ENCODE data around the gene OR2T8. TPM values are rescaled to one million over a fixed set of nuclear protein-coding genes. Genes with fewer than 3 reads are reported as not detected.

OR2T8 gene, protein sequence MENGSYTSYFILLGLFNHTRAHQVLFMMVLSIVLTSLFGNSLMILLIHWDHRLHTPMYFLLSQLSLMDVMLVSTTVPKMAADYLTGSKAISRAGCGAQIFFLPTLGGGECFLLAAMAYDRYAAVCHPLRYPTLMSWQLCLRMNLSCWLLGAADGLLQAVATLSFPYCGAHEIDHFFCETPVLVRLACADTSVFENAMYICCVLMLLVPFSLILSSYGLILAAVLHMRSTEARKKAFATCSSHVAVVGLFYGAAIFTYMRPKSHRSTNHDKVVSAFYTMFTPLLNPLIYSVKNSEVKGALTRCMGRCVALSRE
- not detected for polyA plus RNA-seq (ENCODE audit: insufficient read depth in 1 of 5, insufficient read length in 5 of 5, low replicate concordance in 1 of 5)
- long read RNA-seq, donor 1, result 0 reads
- long read RNA-seq, donor 2, result 0 reads
- long read RNA-seq, donor 3, result 0 reads
- long read RNA-seq, donor 4, result 0 reads
- long read RNA-seq, donor 5, result 0 reads
- long read RNA-seq, donor 6, result 0 reads
- long read RNA-seq, donor 7, result 0 reads
- long read RNA-seq, donor 8, result 0 reads

DNA sequence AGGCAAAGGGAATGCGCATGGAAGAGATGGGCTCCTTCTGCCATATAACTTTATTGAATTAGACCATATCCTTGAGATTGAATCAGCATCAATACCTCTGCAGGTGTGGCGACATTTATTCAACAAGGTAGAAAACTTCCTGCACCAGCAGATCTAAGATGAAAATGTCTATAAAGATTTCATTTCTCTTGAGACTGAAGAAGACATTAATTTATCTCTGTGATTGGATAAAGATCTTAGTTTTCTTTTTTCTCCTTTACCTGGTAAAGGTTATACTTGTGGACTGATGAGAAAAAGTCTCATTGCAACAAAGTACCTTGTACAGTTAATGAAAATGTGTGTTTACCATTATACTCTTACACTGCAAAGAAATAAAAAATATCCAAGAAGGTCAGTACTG, at the start of gene OR2T8:
OR2T8 (plus strand) TSS at position 301 of the 400 bp plus-strand sequence. CDS start 766 bp downstream, outside the sequence.
- no peak for DNase-seq

DNA sequence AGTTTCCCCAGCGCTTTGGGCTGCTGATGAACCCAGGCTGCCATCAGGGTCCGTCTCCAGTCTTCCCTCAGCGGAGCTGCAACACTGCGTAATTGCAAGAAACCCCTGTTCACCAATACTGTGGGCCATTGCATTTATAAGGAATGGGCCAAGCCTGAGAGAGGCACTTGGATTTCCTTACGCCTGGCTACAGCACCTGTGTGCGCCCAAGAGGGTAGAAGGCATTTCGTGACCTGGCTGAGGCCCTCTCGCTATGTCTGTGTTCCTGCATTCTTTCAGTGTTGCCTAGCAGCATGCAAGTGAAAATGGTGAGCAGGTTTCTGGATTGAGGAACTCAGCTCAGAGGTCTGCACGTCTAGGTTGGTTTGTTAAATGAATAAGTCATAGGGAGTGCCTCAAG, 36.7 kb upstream of the OR2T8 start:
- no peak for DNase-seq

DNA sequence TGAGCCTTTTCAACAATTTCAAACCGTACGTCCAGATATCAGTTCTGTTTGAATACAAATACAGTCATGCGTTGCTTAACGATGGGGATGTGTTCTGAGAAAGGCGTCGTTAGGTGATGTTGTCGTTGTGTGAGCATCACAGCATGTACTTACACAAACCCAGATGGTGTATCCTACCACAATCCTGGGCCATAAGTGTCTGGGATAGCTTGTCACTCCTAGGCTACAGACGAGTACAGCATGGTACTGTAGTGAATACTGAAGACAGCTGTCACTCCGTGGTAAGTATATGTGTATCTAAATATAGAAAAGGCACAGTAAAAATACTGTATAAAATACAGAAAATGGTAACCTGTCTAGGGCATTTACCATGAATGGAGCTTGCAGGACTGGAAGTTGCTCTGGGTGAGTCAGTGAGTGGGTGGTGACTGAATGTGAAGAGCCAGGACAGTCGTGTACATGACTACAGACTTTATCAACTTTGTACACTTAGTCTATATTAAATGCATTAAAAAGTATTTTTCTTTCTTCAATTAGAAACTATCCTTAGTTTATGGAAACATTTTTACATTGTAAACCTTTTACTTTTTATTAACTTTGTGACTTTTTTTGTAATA, 35.1 kb upstream of the OR2T8 start:
- no peak for DNase-seq

DNA sequence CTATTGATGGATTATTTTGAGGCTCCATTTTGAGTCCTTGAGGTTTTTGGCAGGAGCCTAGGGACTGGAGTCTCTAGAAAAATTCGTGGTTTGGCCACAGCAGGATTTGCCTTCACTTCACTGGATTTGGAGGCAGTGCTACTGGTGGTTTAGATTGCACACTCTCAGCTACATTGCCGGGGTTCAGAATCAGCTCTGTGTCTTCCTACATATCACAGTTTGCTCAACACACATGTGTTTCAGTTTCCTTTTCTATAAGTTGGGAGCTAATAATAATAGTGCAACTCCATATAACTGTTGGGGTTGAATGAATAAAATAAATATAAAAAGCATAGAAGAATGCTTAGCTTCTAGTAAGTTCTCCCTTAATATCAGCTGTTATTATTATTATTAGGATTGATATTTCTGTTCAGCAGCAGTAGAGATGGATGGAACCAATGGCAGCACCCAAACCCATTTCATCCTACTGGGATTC, 24.9 kb upstream of the OR2T8 start, which contains the start of gene OR2W3:
OR2W3 (plus strand) TSS at position 425 of the 475 bp plus-strand sequence; CDS start at position 425, 0 bp downstream.
- no peak for DNase-seq

DNA sequence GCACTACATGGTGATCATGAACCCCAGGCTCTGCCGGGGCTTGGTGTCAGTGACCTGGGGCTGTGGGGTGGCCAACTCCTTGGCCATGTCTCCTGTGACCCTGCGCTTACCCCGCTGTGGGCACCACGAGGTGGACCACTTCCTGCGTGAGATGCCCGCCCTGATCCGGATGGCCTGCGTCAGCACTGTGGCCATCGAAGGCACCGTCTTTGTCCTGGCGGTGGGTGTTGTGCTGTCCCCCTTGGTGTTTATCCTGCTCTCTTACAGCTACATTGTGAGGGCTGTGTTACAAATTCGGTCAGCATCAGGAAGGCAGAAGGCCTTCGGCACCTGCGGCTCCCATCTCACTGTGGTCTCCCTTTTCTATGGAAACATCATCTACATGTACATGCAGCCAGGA, 24.1 kb upstream of the OR2T8 start:
- DNase-seq, result no peak

DNA sequence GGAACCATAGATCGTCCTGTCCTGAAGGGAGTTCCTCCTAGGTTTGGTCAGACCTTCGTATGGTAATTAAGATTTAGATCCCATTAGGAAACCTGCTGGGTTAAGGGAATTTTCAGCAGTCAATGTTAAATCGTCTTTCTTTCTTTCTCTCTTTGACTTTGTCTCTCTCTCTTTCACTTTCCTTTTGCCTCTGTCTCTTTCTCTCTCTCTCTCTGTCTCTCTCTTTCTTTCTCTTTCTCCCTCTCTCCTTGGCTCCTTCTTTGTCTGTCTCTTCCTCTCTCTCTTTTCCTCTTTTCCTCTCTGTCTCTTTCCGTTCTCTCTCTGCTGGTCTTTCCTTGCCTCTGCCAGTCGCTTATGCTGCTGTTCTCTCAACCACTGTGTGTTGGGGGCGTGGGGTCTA, 15.9 kb upstream of the OR2T8 start:
- no peak for DNase-seq

DNA sequence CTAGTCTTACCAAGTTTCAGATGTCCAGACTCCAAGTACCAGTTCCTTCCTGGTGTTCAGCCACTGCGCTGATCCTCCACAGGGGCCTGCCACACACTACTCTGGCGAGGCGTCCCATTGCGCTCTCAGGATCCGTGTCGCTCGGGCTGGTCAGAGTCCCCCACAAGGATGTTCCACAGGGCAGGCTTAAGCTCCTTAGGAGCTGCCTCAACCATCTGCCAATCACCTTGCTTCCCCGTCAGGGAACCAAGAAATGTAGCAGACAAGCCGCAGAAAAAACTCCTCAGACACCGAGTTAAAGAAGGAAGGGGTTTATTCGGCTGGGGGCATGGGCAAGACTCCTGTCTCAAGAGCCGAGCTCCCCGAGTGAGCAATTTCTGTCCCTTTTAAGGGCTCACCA, 14.9 kb upstream of the OR2T8 start:
- no peak for DNase-seq

DNA sequence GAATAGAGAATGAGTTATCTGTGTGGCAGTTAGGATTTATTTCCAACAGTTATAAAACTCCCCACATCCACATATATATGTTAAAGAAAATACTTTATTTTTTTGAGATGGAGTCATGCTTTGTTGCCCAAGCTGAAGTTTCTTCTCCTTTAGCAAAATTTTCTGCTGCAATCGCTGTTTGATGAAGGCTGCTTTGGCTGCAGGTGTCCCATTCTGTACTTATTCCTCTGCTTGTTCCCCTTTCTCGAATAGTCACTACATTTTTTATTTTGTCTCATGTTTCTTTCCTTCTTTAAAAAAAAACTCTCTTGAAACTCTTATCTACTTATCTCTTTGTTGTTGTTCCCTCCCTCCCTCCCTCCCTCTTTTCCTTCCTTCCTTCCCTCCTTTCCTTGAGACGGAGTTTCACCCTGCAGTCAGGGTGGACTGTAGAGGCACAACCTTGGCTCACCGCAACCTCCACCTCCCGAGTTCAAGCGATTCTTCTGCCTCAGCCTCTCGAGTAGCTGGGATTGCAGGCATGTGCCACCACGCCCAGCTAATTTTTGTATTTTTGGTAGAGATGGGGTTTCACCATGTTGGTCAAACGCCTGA, 14.0 kb upstream of the OR2T8 start:
- DNase-seq, result no peak

DNA sequence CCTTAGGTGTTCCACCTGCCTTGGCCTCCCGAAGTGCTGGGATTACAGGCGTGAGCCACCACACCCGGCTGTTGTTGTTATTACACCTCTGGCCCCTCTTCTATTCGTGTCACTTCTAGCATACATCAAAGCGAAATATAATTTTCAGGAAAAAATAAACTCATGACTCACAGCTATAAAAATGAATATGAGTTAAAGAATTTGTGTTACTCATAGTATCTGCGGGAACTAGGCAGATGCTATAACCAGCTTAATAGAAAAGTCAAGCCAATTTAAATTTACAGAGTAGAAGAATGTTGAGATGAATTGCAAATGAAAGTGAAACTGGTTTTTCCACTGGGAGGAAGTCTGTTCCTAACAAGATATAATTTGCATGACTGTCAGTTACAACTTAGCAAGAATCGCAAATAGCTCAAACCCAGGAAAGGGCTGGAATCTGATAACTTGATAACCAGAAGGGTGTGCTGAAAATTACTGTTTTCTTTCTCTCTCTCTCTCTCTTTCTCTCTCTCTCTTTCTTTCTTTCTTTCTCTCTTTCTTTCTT, 13.5 kb upstream of the OR2T8 start:
- no peak for DNase-seq

DNA sequence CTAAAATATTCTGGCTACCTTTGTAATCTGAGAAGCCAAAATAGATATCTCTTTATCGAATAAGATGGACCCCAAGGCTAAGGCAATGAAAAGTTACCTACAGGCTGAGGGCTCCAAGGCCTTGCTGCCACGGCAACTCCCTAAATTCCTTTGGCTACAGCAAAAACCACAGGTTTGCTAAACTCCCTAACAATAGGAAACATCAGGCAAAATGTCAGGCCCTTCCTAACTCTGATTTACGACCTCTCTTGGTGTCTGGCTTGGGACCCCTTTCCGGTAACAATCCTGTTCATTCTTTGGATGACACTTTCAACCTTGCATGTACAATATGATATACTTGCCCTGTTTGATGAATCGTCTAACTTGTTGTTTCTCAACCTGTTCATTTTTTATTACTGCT, 11.3 kb upstream of the OR2T8 start:
- no peak for DNase-seq

DNA sequence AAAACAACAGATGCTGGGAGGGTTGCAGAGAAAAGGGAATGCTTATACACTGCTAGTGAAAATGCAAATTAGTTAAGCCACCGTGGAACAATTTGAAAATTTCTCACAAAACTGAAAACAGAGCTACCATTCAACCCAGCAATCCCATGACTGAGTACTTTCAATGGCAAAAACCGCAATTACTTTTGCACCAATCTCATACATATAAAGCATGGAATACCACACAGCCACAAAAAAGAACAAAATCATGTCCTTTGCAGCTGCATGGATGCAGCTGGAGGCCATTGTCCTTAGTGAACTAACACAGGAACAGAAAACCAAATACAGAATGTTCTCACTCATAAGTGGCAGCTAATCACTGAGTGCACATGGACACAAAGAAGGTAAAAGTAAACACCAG, 6.3 kb upstream of the OR2T8 start:
- DNase-seq, result no peak

DNA sequence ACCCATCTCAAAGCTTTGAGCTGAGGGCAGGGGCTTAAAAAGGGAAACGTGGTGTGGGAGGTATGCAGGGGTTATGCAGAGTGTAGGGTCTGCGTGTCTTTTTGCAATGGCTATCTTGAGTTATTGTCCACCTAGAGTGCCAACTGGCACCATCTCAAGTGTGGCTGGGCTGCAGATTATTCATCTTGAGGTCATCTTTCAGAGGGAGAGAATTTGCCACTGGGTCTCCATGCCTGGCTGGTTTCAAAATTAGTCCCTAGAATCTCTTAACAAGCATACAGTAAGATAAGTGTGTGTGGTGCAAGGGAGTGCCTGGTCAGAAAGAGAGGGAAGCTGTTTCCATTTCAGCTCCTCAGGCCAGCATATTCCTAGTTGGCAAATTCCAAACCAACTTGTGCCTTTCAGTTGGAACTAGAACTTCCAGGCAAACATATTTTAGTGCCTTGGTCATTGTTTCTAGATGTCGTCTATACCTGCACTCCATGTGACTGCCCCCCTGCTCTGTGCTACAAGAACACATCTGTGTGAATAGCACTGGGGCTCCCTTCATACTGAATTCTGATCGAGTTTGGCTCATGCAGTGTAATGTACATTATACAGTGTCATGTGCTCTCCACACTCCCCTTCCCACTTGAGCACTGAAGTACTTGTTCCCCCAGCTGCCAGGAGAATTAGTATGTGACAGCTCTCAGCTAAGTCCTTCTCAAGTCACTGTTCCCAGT, 5.0 kb upstream of the OR2T8 start:
- no peak for DNase-seq

DNA sequence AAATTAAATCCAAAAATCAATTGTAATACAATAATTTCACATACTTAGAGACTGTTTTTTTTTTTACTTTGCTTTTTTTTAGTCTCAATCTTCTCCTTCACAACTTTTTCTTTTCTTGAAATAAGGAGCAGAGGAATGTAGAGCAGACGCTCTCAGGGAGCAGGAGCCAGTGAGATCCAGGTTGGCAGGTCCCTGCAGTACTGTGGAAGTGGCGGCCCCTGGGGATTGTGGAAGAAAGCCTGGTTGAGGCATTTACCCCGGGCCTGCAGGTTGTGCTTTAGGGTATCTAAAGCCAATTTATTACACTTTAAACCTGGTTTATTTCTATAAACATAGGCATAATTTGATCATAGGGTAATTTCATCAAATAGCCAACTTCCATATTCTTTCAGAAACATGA, 3.9 kb downstream of the OR2T8 start:
- DNase-seq, result no peak

DNA sequence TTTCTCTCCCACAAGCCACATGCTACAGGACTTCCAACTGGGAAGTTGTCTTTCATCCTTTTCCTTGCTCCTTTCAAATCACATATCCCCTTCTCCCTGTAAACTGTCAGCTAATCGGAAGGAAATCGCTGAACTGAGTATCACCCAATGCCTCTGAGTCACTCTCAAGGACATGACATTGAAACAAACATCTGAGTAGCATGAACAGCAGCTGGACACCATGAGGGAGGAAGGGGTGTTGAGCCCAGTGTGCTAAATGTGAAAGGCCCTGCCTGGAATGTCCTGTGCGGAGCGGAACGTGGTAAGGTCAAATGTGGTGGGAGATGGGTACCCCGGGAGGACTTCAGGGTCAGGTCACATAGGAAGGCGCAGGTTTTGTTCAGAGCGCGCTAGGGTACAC, 4.8 kb downstream of the OR2T8 start, which contains the start of gene OR2AJ1:
OR2AJ1 (plus strand) TSS at position 22 of the 400 bp plus-strand sequence. CDS start 8,880 bp downstream, outside the sequence.
- DNase-seq, result no peak

DNA sequence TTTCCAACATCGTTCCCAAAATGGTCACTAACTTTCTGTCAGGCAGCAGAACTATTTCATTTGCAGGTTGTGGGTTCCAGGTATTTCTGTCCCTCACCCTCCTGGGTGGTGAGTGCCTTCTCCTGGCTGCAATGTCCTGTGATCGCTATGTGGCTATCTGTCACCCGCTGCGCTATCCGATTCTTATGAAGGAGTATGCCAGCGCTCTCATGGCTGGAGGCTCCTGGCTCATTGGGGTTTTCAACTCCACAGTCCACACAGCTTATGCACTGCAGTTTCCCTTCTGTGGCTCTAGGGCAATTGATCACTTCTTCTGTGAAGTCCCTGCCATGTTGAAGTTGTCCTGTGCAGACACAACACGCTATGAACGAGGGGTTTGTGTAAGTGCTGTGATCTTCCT, 13.9 kb downstream of the OR2T8 start:
- DNase-seq, result no peak

DNA sequence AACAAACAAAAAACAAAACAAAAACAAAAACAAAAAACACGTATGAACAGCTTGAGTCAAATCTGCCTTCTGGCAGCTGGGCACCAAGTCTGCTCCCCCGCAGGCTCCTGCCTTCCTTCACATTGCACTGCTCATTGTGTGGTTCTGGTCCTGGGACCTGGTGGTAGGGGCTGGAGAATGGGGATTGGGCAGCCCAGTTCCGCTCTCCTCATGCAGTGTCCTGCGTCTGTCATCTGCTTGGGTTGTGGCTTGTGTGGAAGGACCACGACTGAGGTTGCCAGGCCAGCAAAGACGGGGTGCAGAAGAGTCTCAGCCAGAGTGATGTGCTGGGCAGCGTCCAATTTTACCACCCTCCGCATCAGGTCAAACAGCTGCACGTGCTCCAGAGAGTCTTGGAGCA, 15.7 kb downstream of the OR2T8 start:
- DNase-seq, result no peak

DNA sequence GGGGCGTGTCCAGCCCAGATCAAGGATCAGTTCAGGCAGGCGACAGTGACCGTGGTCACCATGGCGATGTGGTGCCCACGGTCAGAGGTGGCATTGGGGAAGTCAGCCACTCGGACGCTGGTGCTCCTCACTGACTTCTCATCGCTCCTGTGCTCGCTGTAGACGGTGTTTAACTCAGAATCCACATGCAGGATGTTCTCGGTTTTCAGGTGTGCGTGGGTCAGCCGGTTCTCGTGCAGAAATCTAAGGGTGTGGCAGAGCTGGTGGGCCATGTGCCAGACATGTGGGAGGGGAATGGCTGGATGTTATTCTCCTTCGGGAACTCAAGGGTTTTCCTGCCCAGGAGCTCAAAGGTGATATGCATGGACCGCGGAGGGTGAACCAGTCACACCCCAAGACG, 16.4 kb downstream of the OR2T8 start:
- no peak for DNase-seq

DNA sequence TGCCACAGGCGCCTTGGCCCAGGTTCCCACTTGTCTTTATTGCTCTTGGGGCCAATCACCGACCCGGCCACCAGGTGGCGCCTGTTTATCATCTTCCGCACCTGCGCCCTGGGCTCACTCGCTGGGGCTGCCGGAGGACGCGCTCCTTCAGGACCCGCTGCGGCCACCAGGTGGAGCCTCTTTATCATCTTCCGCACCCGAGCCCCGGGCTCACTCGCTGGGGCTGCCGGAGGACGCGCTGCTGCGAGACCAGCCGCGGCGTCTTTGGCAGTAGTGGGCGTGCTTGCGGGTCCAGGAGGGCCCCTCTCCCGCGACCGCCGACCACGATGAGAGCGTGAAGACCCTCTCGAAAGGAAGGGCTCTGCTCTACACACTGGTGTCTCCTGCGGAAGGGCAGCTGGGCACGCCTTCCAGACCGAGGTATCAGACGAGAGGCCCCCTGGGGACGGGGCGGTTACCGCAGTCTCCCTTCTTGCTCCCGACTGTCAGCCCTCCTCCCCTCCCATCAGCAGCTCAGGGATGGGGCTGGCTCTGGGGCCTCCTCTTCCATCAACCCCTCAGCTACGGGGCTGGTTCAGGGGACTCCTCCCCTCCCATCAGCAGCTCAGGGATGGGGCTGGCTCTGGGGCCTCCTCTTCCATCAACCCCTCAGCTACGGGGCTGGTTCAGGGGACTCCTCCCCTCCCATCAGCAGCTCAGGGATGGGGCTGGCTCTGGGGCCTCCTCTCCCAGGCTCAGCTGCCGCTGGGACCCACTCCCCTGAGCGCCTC, 17.1 kb downstream of the OR2T8 start:
- peak; percentile 3 to 12 for DNase-seq

DNA sequence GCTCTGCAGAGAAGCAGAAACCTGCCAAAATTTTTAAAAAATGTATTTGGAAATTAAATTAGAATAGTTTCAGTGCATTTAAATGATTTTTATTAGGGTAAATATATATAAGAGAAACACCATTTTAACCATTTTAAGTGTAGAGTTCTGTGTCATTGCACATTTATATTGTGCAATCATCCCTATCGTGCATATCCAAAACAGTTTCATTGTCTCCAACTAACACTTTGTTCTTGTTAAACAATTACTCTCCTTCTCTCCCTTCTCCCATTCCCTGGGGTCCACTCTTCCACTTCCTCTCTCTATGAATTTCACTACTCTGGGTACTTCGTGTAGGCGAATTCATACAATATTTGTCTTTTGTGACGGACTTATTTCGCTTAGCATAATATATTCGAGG, 22.6 kb downstream of the OR2T8 start:
- DNase-seq, result no peak

DNA sequence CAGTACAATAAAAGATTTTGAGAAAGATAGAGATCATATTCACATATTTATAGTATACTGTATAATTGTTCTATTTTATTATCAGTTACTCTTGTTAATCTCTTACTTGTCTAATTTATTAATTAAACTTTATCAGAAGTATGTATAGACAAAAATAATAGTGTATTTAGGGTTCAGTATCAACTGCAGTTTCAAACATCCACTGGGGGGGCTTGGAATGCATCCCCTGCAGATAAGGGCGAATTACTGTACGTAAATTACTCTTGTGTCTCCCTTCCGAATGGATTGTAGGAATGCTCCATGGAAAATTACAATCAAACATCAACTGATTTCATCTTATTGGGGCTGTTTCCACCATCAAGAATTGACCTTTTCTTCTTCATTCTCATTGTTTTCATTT, 28.5 kb downstream of the OR2T8 start, which contains the start of gene OR2L8:
OR2L8 (plus strand) TSS at position 301 of the 400 bp plus-strand sequence; CDS start at position 301, 0 bp downstream.
- DNase-seq, result no peak

DNA sequence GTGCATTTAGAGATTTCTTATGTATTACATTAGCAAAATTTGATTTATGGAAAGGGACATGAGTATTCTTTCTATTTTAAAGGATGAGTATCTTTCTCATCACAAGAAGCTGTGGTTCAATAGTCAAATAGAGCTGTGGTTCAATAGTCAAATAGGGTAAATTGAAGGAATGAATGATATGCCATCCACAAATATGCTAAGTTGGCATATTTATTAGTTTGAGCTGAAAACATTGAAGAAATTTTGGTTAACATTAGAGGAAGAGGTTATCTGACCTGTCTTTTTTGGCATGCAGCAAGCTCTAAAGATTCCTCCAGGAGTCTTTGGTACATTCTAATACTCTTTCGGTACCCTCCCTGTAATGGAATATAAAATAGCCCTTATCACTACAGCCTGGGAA, 33.4 kb downstream of the OR2T8 start:
- DNase-seq, result no peak
